ENCODE data around the gene TARBP2.

TARBP2 gene

DNA sequence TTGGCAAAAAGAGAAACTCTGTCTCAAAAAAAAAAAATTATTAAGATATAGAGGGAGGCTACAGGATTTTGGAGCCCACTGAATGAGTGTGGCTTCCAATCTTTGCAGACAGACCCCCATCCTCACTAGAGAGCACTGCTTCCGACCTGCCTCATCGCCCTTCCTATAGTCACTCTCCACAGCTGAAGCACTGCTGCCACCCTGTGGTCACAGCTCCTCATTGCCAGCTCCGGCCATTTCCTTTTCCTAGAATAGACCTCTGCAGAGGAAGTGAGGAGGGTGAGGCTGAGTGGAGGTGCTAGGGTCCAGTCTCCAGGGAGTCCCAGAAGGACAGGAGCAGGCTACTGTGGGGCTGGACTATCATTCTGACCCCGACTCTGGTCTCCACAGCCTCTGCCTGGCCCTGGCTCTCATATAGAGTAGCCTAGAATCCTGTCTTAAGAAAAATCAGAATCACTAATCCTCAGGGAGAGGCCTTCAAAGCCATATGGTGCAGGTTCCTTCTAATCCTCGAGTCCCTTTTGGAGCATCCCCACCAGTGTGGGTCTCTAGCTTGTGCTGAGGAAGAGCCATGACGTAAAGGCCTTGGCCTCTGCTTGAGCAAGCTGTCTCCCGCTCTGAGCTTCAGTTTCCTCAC, 7.6 kb downstream of the TARBP2 start:
- no peak overlapping the region for H3K4me3 ChIP-seq (replicated peaks in 1 of 2; ENCODE audit: low read depth in 2 of 2, low read length in 2 of 2)
- peak; percentile 91 for TF ChIP-seq CTCF (IDR thresholded peaks at IDR 0.05; ENCODE audit: low read depth, low read length)
- peak; percentile 80 to 84 for DNase-seq (ENCODE audit: low read depth in 2 of 2)

DNA sequence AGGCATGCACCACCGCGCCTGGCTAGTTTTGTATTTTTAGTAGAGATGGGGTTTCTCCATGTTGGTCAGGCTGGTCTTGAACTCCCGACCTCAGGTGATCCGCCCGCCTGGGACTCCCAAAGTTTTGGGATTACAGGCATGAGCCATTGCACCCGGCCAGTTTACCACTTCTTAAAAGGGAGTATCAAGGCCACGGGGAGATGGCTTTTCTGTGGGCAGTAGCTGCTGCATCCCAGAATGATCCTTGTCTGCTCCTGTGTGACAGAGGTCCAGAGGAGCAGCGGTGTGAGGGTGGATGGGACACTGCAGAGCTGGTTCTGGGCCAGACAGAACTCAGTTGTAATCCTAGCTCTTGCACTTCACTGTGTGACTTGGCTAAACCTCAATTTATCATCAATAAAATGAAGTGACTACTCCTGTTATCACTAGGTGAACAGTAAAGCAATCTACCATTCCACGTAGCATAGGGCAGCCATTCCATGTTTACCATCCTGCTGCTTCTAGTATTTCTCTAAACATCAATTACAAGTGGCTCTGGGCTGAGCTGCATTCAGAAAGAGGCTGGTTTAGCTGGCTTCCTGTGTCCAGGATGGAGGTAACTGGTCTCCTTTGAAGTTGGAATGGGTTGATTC, 9.2 kb downstream of the TARBP2 start:
- no peak overlapping the region for H3K4me3 ChIP-seq (replicated peaks in 1 of 2; ENCODE audit: low read depth in 2 of 2, low read length in 2 of 2)
- no peak for DNase-seq (ENCODE audit: low read depth in 2 of 2)
- TF ChIP-seq CTCF (IDR thresholded peaks at IDR 0.05; ENCODE audit: low read depth, low read length): no peak

- H3K4me3 ChIP-seq (replicated peaks in 1 of 2; ENCODE audit: low read depth in 2 of 2, low read length in 2 of 2): no peak overlapping the region
- TF ChIP-seq CTCF (IDR thresholded peaks at IDR 0.05; ENCODE audit: low read depth, low read length): no peak
- no peak for DNase-seq (ENCODE audit: low read depth in 2 of 2)
Observed at GRCh38 chr12:53513712-53514410, 12.8 kb downstream of the TARBP2 start.

DNA sequence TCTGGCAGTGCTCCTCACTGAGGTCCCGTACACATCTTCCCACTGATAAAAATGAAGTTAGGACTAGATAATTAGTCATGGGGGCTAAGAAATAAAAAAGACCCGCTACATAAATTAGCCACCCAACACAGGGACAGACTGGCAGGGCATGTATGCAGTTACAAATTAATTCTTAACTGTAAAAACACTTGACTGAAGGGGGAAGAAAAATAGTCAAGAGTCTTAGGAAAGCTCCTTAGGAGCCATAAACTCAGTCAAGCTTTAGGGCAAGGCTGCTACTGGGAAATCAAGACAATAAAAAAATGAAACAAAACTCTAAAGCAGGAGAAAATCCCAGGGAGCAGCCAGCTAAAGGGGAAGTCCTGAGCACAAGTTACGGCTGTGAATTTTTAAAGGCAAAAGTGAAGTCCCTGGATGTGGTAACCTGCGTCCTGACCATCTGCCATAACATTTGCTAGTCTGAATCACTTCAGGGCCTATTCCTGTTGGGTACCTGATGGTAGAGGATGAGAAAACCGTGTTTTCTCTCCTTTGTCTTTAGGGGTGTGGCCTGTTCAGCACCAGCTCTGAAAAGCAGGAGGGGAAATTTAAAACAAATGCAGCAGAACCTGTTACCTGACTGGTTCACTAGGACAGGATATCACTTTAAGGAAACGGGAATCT, 13.7 kb downstream of the TARBP2 start:
- no peak for TF ChIP-seq CTCF (IDR thresholded peaks at IDR 0.05; ENCODE audit: low read depth, low read length)
- no peak overlapping the region for H3K4me3 ChIP-seq (replicated peaks in 1 of 2; ENCODE audit: low read depth in 2 of 2, low read length in 2 of 2)
- DNase-seq (ENCODE audit: low read depth in 2 of 2): no peak

DNA sequence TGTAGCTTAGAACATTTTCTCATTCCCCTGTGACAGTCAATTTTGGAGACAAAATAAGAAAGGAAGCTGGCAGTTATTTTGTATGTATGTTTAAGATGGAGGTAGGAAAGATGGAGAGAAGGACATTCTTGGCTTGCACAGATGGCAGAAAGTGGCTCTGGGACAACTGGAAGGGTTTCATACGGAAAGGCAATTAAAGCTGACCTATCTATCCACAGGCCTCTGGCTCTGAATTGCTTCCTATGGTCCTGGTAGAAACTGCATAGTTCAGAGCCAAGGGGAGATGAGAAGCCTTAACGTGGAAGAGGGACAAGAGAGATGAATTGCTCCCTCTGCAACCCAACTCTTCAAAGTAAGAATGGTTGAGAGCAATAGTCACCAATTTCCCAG, 14.2 kb downstream of the TARBP2 start:
- H3K4me3 ChIP-seq (replicated peaks in 1 of 2; ENCODE audit: low read depth in 2 of 2, low read length in 2 of 2): no peak overlapping the region
- DNase-seq (ENCODE audit: low read depth in 2 of 2): no peak
- TF ChIP-seq CTCF (IDR thresholded peaks at IDR 0.05; ENCODE audit: low read depth, low read length): no peak

DNA sequence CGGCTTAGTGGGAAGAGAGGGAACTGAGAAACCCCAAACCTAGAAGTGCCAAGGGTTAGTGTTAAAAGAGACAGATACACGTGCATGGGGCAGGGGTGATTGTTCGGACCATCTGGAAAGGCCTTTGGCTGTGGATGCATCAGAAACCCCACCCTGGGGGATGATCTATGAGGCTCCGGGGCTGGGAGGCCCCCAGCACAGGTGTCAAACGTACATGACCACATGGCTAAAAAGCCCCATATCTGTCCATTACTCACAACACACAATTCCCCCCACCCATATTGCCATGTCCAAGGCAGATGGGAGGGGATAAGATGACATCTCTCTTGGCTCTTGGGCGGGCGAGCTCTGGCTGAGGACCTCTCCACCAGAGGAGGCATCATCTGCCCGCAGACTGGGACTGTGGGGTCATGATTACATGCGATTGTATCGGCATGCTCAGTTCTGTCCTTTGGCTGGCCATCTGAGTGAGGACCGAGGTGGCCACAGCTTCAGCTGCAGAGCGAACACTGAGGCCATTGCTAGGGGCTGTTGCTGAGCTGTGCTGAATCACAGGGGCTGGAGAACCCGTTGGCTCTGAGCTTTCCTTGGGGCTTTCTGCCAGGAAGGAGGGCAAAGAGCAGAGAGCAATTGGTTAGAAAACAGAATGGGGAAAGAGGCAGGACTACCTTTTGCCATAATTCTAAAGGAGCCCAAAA, 15.8 kb downstream of the TARBP2 start:
- H3K4me3 ChIP-seq (replicated peaks in 1 of 2; ENCODE audit: low read depth in 2 of 2, low read length in 2 of 2): no peak overlapping the region
- TF ChIP-seq CTCF (IDR thresholded peaks at IDR 0.05; ENCODE audit: low read depth, low read length): no peak
- DNase-seq (ENCODE audit: low read depth in 2 of 2): no peak

All from cardiac fibroblast (primary cell).